HUDEP-2 (cell line): ENCODE measurements around the gene CCDC144A.
"Not testable (repeated sequence)": the region's sequence is repeated elsewhere in the genome, so short reads cannot be mapped to it uniquely, and the experiment has no call there.

Experiments
- DNase-seq, 76 experiments: peaks; one replicate each; lab custom pipeline; 2025; ENCODE audit not compliant: unreplicated experiment in 76 of 76; lab: John Stamatoyannopoulos, UW

CCDC144A gene

GRCh38 chr17:16817201-16817600, 127.2 kb downstream of the CCDC144A start:
- no peak for DNase-seq

- DNase-seq, result not testable (repeated sequence)
Observed at GRCh38 chr17:16817940-16818339, 127.9 kb downstream of the CCDC144A start.

GRCh38 chr17:16818340-16818739, 128.3 kb downstream of the CCDC144A start:
- no peak for DNase-seq

- DNase-seq, result no peak
Observed at GRCh38 chr17:16818821-16819683, 129.0 kb downstream of the CCDC144A start.

GRCh38 chr17:16820161-16820877, 130.3 kb downstream of the CCDC144A start:
- DNase-seq, result no peak

- no peak for DNase-seq
Observed at GRCh38 chr17:16820979-16821543, 131.0 kb downstream of the CCDC144A start.

- not testable (repeated sequence) for DNase-seq
Observed at GRCh38 chr17:16822133-16822532, 132.1 kb downstream of the CCDC144A start.

GRCh38 chr17:16823768-16824406, 133.8 kb downstream of the CCDC144A start:
- DNase-seq, result not testable (repeated sequence)
